HEK293 (cell line): Measurements from ENCODE around the gene NMB.
A peak's percentile ranks its signal among the peaks of the same experiment; 100 is the strongest.

Experiments
- CTCF ChIA-PET: fragments of 350-600 bp; formaldehyde crosslinking; extraction: SDS; loops from one replicate; lab custom pipeline; 2021; ENCODE audit warnings: antibody characterized with exemption; lab: Yijun Ruan, JAX
- POLR2A ChIA-PET: fragments of 300-600 bp; formaldehyde crosslinking; extraction: SDS; loops from one replicate; lab custom pipeline; 2020; ENCODE audit warnings: antibody characterized with exemption, inconsistent platforms; lab: Yijun Ruan, JAX
- H3K27ac ChIP-seq: fragments of 200-500 bp; sonication (Bioruptor generic); 2 replicates; pipeline ENCODE4 v1.5.1; 2014; ENCODE audit warnings: low read depth, low read length, control low read depth, inconsistent platforms; ENCODE audit errors: extremely low read depth
- H3K36me3 ChIP-seq, 2 experiments: fragments of 200-500 bp in 1 of 2; sonication (Bioruptor generic) in 1 of 2; 1 replicate in 1 of 2; 2 replicates in 1 of 2; pipeline ENCODE4 v1.5.1; 2014 to 2017; ENCODE audit warnings: inconsistent platforms in 2 of 2, low read length in 2 of 2; ENCODE audit not compliant: control insufficient read depth in 2 of 2, insufficient read depth in 1 of 2
- H3K4me1 ChIP-seq: fragments of 200-500 bp; sonication (Bioruptor generic); 2 replicates; pipeline ENCODE4 v1.5.1; 2014; ENCODE audit warnings: mild to moderate bottlenecking, low read length, inconsistent platforms; ENCODE audit not compliant: control insufficient read depth, insufficient read depth
- H3K4me3 ChIP-seq: 2 replicates; pipeline ENCODE4 v1.5.1; 2011; ENCODE audit warnings: low read depth, mild to moderate bottlenecking, control low read depth, low read length, moderate library complexity
- H3K9me3 ChIP-seq: fragments of 200-500 bp; sonication (Bioruptor generic); 2 replicates; pipeline ENCODE4 v1.5.1; 2014; ENCODE audit warnings: low read depth, low read length, inconsistent platforms; ENCODE audit not compliant: control insufficient read depth, insufficient read depth
- GFI1B ChIP-seq: fragments of 450-650 bp; formaldehyde crosslinking; IDR thresholded peaks from 2 replicates; pipeline ENCODE4 v1.5.1; 2016; ENCODE audit warnings: missing biosample characterization, missing genetic modification characterization
- KLF8 ChIP-seq: fragments of 450-650 bp; formaldehyde crosslinking; IDR thresholded peaks from 2 replicates; pipeline ENCODE4 v1.5.1; 2016; ENCODE audit warnings: missing biosample characterization, missing genetic modification characterization
- SALL2 ChIP-seq: fragments of 450-650 bp; formaldehyde crosslinking; IDR thresholded peaks from 2 replicates; pipeline ENCODE4 v1.5.0; 2017; ENCODE audit warnings: missing biosample characterization, mild to moderate bottlenecking, missing genetic modification characterization, borderline replicate concordance
- SETDB1 ChIP-seq: IDR thresholded peaks from one replicate; pipeline ENCODE4 v1.6.1; 2017; ENCODE audit warnings: mild to moderate bottlenecking, low read length, moderate library complexity, mixed read lengths; ENCODE audit not compliant: insufficient read length
- YY1 ChIP-seq: fragments of 450-650 bp; formaldehyde crosslinking; IDR thresholded peaks from 2 replicates; pipeline ENCODE4 v1.5.1; 2018; ENCODE audit warnings: missing biosample characterization, missing genetic modification characterization
- ZNF140 ChIP-seq: fragments of 450-650 bp; formaldehyde crosslinking; IDR thresholded peaks from 2 replicates; pipeline ENCODE4 v1.5.1; 2016; ENCODE audit warnings: missing biosample characterization, missing genetic modification characterization
- ZNF169 ChIP-seq: fragments of 450-650 bp; formaldehyde crosslinking; IDR thresholded peaks from 2 replicates; pipeline ENCODE4 v1.5.1; 2016; ENCODE audit warnings: missing biosample characterization, missing genetic modification characterization
- ZNF214 ChIP-seq: fragments of 450-650 bp; formaldehyde crosslinking; IDR thresholded peaks from 2 replicates; pipeline ENCODE4 v1.5.1; 2017; ENCODE audit warnings: missing biosample characterization, mild to moderate bottlenecking, missing genetic modification characterization, borderline replicate concordance
- ZNF266 ChIP-seq: fragments of 450-650 bp; formaldehyde crosslinking; IDR thresholded peaks from 2 replicates; pipeline ENCODE4 v1.5.1; 2016; ENCODE audit warnings: missing biosample characterization, missing genetic modification characterization, low read depth
- ZNF311 ChIP-seq: fragments of 450-650 bp; formaldehyde crosslinking; IDR thresholded peaks from 2 replicates; pipeline ENCODE4 v1.5.1; 2017; ENCODE audit warnings: missing biosample characterization, missing genetic modification characterization, borderline replicate concordance
- ZNF600 ChIP-seq: fragments of 450-650 bp; formaldehyde crosslinking; IDR thresholded peaks from 2 replicates; pipeline ENCODE4 v1.5.1; 2016; ENCODE audit warnings: missing biosample characterization, missing genetic modification characterization
- ZNF624 ChIP-seq: fragments of 450-650 bp; formaldehyde crosslinking; IDR thresholded peaks from 2 replicates; pipeline ENCODE4 v1.5.1; 2017; ENCODE audit warnings: missing biosample characterization, missing genetic modification characterization
- TF ChIP-seq, protein P1 (sequence below): fragments of 450-650 bp; formaldehyde crosslinking; IDR thresholded peaks from 2 replicates; pipeline ENCODE4 v1.5.1; 2016; ENCODE audit warnings: missing biosample characterization, missing genetic modification characterization
- TF ChIP-seq, protein P2 (sequence below): fragments of 450-650 bp; formaldehyde crosslinking; IDR thresholded peaks from 2 replicates; pipeline ENCODE4 v1.5.1; 2016; ENCODE audit warnings: missing biosample characterization, missing genetic modification characterization
- TF ChIP-seq, protein P3 (sequence below): fragments of 450-650 bp; formaldehyde crosslinking; IDR thresholded peaks from 2 replicates; pipeline ENCODE4; 2016; ENCODE audit warnings: missing biosample characterization, missing genetic modification characterization
- TF ChIP-seq, protein P4 (sequence below): sonication (generic); formaldehyde crosslinking; IDR thresholded peaks from 2 replicates; pipeline ENCODE4 v1.8.1; 2022; ENCODE audit warnings: mild to moderate bottlenecking, moderate library complexity, missing genetic modification reagents

Gene NMB

DNA sequence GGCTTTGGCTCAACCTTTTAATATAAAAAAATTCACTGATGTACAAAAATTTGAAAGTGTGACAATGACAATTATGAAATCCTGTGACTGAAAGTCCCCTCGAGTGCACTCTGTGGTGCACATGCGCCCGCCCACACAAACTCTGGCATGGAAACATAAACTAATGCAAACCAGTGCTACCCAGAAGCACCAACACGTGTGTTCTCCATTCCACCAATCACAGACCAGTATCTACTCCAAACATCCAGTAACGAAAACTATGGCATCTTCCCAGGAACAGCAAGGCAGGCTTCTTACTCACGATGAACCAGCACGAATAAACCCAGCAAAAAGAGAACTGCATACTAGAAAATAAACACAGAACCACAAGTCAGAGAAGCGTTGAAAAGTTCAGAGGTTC is 11.7 kb upstream of the NMB start (continued):
- no peak for TF ChIP-seq ZNF600 (tag by site-specific recombination)
- TF ChIP-seq, all 188 proteins: peak for 0

DNA sequence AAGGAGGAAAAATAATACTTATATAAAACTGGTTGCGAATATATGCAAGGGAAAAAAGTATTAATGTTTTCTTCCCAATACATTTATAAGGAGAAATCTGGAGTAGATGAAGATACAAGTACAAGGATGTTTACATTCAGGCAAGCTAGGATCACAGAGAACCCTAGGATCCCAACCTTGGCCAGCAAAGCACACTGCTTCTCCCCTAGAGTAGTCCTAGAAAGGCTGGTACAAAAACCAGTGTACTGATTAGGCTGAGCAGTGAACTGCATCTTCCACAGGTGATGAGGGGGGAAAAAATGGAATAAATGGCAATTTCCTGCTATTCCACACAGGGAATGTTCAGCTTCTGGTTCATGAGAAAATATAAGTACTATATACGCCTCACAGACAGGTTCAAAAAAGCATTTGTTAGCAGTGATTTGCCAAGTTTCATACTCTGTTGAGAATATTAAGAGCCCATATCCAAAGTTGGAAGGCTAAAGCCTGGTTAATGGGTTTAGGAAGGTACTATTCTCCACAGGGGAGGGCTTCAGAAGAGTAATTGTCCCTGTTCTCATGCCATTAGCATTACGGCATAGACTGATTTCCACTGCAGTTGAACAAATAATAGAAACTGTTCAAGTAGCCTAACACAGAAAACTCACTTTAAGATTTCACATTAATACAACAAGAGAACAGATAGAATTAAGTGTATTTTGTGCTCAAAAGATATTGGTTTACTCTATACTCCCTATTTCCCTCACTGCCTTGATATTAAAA is 10.4 kb upstream of the NMB start:
- TF ChIP-seq ZNF266 (tag by site-specific recombination): no peak
- TF ChIP-seq, protein P1, sequence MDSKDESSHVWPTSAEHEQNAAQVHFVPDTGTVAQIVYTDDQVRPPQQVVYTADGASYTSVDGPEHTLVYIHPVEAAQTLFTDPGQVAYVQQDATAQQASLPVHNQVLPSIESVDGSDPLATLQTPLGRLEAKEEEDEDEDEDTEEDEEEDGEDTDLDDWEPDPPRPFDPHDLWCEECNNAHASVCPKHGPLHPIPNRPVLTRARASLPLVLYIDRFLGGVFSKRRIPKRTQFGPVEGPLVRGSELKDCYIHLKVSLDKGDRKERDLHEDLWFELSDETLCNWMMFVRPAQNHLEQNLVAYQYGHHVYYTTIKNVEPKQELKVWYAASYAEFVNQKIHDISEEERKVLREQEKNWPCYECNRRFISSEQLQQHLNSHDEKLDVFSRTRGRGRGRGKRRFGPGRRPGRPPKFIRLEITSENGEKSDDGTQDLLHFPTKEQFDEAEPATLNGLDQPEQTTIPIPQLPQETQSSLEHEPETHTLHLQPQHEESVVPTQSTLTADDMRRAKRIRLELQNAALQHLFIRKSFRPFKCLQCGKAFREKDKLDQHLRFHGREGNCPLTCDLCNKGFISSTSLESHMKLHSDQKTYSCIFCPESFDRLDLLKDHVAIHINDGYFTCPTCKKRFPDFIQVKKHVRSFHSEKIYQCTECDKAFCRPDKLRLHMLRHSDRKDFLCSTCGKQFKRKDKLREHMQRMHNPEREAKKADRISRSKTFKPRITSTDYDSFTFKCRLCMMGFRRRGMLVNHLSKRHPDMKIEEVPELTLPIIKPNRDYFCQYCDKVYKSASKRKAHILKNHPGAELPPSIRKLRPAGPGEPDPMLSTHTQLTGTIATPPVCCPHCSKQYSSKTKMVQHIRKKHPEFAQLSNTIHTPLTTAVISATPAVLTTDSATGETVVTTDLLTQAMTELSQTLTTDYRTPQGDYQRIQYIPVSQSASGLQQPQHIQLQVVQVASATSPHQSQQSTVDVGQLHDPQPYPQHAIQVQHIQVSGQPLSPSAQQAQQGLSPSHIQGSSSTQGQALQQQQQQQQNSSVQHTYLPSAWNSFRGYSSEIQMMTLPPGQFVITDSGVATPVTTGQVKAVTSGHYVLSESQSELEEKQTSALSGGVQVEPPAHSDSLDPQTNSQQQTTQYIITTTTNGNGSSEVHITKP (tag by site-specific recombination): peak; percentile 60
- no peaks in the 10 kb centered on the region for H3K4me1 ChIP-seq
- no peaks in the 10 kb centered on the region for H3K9me3 ChIP-seq
- no peak overlapping the region for H3K27ac ChIP-seq
- ChIA-PET POLR2A (no interaction called here), CTCF (interaction anchor here (1.0 kb wide), 1 partner anchor 12 kb away, joined by 3 read pairs; no protein-coding TSS in a partner anchor)
- peaks cover 26 to 62% of the 10 kb centered on the region in 2 experiments for H3K36me3 ChIP-seq
- H3K4me3 ChIP-seq: no peak overlapping the region

DNA sequence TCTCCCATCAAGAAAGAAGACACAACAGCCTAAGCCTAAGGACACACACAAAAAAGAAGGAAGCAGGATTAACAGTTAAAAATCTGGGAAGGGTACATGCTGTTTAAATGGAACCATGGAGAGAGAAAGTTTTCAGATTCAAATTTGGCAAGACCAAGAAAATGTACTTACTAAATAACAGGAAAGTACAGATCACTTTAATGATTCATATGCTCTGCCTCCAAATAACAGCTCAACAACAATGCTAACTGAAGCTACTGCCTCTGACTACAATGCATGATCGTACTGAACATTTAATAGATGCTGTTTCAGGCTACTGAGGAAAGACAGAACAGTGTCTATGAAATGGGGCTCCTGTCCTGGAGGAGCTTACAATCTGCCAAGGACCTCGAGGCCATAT is 8.4 kb upstream of the NMB start:
- POLR2A ChIA-PET: no interaction called here
- CTCF ChIA-PET: no interaction called here
- Histone ChIP-seq H3K4me3 (no peak overlapping the region), H3K36me3 (peaks cover 26 to 56% of the 10 kb centered on the region in 2 experiments), H3K9me3 (no peaks in the 10 kb centered on the region), H3K27ac (no peak overlapping the region)
- TF ChIP-seq ZNF140: no peak
- TF ChIP-seq, all 188 proteins: peak for 0
- no peaks in the 10 kb centered on the region for H3K4me1 ChIP-seq

DNA sequence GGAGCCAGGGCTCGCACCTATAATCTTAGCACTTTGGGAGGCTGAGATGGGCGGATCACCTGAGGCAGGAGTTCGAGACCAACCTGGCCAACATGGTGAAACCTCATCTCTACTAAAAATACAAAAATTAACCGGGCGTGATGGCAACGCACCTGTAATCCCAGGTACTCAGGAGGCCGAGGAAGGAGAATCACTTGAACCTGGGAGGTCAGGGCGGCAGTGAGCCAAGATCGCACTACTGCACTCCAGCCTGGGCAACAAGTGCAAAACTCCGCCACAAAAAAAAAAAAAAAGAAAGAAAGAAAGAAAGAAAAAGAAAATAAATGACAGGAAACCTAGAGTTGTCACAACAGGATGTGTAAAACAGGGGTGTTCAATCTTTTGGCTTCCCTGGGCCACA is 3.0 kb upstream of the NMB start:
- POLR2A ChIA-PET: interaction anchor here (0.6 to 1.7 kb wide), 2 partner anchors 46 to 55 kb away, joined by 3 to 6 read pairs; partner anchors contain the start of gene SEC11A
- Histone ChIP-seq H3K4me3 (no peak overlapping the region), H3K27ac (no peak overlapping the region), H3K9me3 (no peaks in the 10 kb centered on the region), H3K36me3 (peaks cover 6 to 15% of the 10 kb centered on the region in 2 experiments; a peak in 2 of 3 replicates), H3K4me1 (peaks cover 14% of the 10 kb centered on the region)
- CTCF ChIA-PET: interaction anchor here (0.6 to 0.7 kb wide), 2 partner anchors 60 to 1141 kb away, joined by 3 to 4 read pairs; no protein-coding TSS in a partner anchor
- TF ChIP-seq ZNF624 (tag by site-specific recombination) (no peak), ZNF214 (tag by site-specific recombination) (no peak), ZNF169 (tag by site-specific recombination) (no peak), SETDB1 (no peak), KLF8 (no peak), SALL2 (tag by site-specific recombination) (no peak), GFI1B (tag by site-specific recombination) (no peak), ZNF311 (no peak), YY1 (tag by site-specific recombination) (no peak)
- TF ChIP-seq, protein P2, sequence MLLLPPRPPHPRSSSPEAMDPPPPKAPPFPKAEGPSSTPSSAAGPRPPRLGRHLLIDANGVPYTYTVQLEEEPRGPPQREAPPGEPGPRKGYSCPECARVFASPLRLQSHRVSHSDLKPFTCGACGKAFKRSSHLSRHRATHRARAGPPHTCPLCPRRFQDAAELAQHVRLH (tag by site-specific recombination): no peak
- TF ChIP-seq, protein P1 (tag by site-specific recombination): no peak
- TF ChIP-seq, protein P3, sequence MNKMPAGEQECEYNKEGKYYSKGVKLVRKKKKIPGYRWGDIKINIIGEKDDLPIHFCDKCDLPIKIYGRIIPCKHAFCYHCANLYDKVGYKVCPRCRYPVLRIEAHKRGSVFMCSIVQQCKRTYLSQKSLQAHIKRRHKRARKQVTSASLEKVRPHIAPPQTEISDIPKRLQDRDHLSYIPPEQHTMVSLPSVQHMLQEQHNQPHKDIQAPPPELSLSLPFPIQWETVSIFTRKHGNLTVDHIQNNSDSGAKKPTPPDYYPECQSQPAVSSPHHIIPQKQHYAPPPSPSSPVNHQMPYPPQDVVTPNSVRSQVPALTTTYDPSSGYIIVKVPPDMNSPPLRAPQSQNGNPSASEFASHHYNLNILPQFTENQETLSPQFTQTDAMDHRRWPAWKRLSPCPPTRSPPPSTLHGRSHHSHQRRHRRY: no peak
- TF ChIP-seq, protein P4, sequence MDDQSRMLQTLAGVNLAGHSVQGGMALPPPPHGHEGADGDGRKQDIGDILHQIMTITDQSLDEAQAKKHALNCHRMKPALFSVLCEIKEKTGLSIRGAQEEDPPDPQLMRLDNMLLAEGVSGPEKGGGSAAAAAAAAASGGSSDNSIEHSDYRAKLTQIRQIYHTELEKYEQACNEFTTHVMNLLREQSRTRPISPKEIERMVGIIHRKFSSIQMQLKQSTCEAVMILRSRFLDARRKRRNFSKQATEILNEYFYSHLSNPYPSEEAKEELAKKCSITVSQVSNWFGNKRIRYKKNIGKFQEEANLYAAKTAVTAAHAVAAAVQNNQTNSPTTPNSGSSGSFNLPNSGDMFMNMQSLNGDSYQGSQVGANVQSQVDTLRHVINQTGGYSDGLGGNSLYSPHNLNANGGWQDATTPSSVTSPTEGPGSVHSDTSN (CRISPR knock-in tag): no peak
